Activated naive CD8-positive, alpha-beta T cell treated with anti-CD3 and anti-CD28 coated beads, Interleukin-2, amount 10 ng/mL, durations not matched to agents 7 days and 5 days (primary cell): Measurements from ENCODE around the gene AMBRA1. TPM values are rescaled to one million over a fixed set of nuclear protein-coding genes. Genes with fewer than 3 reads are reported as not detected.

ENCODE experiments used
- ATAC-seq: fragments of 150-1000 bp; cut with Tn5 transposase; one replicate; pipeline ENCODE4 v1.10.0; 2021; ENCODE audit warnings: low read depth, moderate library complexity
- POLR2A ChIA-PET: fragments of 350-600 bp; sonication (Branson Sonifier 250); formaldehyde crosslinking; loops from one replicate; lab custom pipeline; 2021; ENCODE audit warnings: antibody characterized with exemption; lab: Charles Lee
- DNase-seq: peaks from one replicate; pipeline ENCODE4 v3.0.0; 2021
- H3K27ac Mint-ChIP-seq: one replicate; pipeline ENCODE4 v1.8.0; 2022; ENCODE audit warnings: mild to moderate bottlenecking, mixed read lengths
- H3K27me3 Mint-ChIP-seq: one replicate; pipeline ENCODE4 v1.8.0; 2022; ENCODE audit warnings: mild to moderate bottlenecking, moderate library complexity, mixed read lengths
- H3K36me3 Mint-ChIP-seq: one replicate; pipeline ENCODE4 v1.8.0; 2021; ENCODE audit warnings: mild to moderate bottlenecking, mixed read lengths
- H3K4me1 Mint-ChIP-seq: one replicate; pipeline ENCODE4 v1.8.0; 2021; ENCODE audit warnings: mixed read lengths
- H3K4me3 Mint-ChIP-seq: one replicate; pipeline ENCODE4 v1.8.0; 2022; ENCODE audit warnings: mild to moderate bottlenecking, moderate library complexity, mixed read lengths
- H3K9me3 Mint-ChIP-seq: one replicate; pipeline ENCODE4 v1.8.0; 2021; ENCODE audit warnings: mixed read lengths
- total RNA-seq, 2 experiments: library from RNA; stranded (reverse); gene quantifications; one replicate each; pipeline ENCODE4 v1.2.3, GENCODE V29; 2021

AMBRA1 gene
- total RNA-seq, 2 experiments from 2014 or later, result 39.1 to 40.5 TPM

GRCh38 chr11:46477136-46477535 is 116.7 kb downstream of the AMBRA1 start:
- POLR2A ChIA-PET, result no interaction called here
- H3K4me1 Mint-ChIP-seq, result peaks cover 18% of the 10 kb centered on the region
- no peak for ATAC-seq

GRCh38 chr11:46475926-46476545 is 117.8 kb downstream of the AMBRA1 start:
- peaks cover 18% of the 10 kb centered on the region for H3K4me1 Mint-ChIP-seq
- ATAC-seq (no peak), DNase-seq (no peak)
- no peak overlapping the region for H3K27ac Mint-ChIP-seq
- H3K36me3 Mint-ChIP-seq, result no peaks in the 10 kb centered on the region
- no peaks in the 10 kb centered on the region for H3K9me3 Mint-ChIP-seq
- H3K4me3 Mint-ChIP-seq, result no peak overlapping the region
- POLR2A ChIA-PET, result no interaction called here
- H3K27me3 Mint-ChIP-seq, result no peaks in the 10 kb centered on the region

More at GRCh38 chr11:46477136-46477535, 116.7 kb downstream of the AMBRA1 start:
- no peaks in the 10 kb centered on the region for H3K27me3 Mint-ChIP-seq
- no peak overlapping the region for H3K4me3 Mint-ChIP-seq
- DNase-seq, result no peak
- H3K36me3 Mint-ChIP-seq, result no peaks in the 10 kb centered on the region
- no peak overlapping the region for H3K27ac Mint-ChIP-seq
- no peaks in the 10 kb centered on the region for H3K9me3 Mint-ChIP-seq

- ATAC-seq (no peak), DNase-seq (no peak)
- H3K27me3 Mint-ChIP-seq, result no peaks in the 10 kb centered on the region
- H3K27ac Mint-ChIP-seq, result no peak overlapping the region
- H3K4me1 Mint-ChIP-seq, result peaks cover 18% of the 10 kb centered on the region
- POLR2A ChIA-PET, result no interaction called here
- no peak overlapping the region for H3K4me3 Mint-ChIP-seq
- no peaks in the 10 kb centered on the region for H3K36me3 Mint-ChIP-seq
- H3K9me3 Mint-ChIP-seq, result no peaks in the 10 kb centered on the region
These were observed 118.5 kb downstream of the AMBRA1 start for GRCh38 chr11:46475051-46475925.

DNA sequence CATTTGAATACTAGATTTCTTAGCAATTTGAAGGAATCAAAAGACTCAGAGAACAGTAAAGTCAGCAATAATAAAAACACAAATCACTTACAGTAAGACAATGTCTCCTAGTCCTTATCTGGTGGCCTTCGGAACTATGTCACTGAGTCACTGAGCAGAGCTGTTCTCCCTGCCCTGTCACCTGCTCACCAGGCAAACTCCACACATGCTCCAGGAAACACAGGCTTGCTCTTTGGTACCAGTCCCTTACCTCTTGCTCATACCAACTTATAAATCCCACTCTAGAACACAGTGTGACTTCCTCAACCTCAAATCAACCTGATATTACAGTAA is 121.2 kb downstream of the AMBRA1 start:
- H3K36me3 Mint-ChIP-seq, result no peaks in the 10 kb centered on the region
- no peaks in the 10 kb centered on the region for H3K27me3 Mint-ChIP-seq
- no peak overlapping the region for H3K27ac Mint-ChIP-seq
- no peak overlapping the region for H3K4me3 Mint-ChIP-seq
- POLR2A ChIA-PET, result no interaction called here
- DNase-seq (no peak), ATAC-seq (no peak)
- H3K4me1 Mint-ChIP-seq, result peaks cover 18% of the 10 kb centered on the region
- no peaks in the 10 kb centered on the region for H3K9me3 Mint-ChIP-seq

GRCh38 chr11:46471943-46472661 is 121.7 kb downstream of the AMBRA1 start:
- Mint-ChIP-seq H3K4me3 (no peak overlapping the region), H3K27ac (no peak overlapping the region), H3K4me1 (peaks cover 18% of the 10 kb centered on the region), H3K9me3 (no peaks in the 10 kb centered on the region), H3K36me3 (no peaks in the 10 kb centered on the region), H3K27me3 (no peaks in the 10 kb centered on the region)
- POLR2A ChIA-PET, result no interaction called here
- DNase-seq (no peak), ATAC-seq (no peak)

GRCh38 chr11:46469926-46470325 is 123.9 kb downstream of the AMBRA1 start:
- no peak overlapping the region for H3K4me3 Mint-ChIP-seq
- DNase-seq, result no peak
- no peak for ATAC-seq
- H3K4me1 Mint-ChIP-seq, result peaks cover 14% of the 10 kb centered on the region
- POLR2A ChIA-PET, result no interaction called here
- H3K36me3 Mint-ChIP-seq, result peaks cover 3% of the 10 kb centered on the region
- H3K27me3 Mint-ChIP-seq, result no peaks in the 10 kb centered on the region
- H3K9me3 Mint-ChIP-seq, result no peaks in the 10 kb centered on the region
- H3K27ac Mint-ChIP-seq, result no peak overlapping the region

DNA sequence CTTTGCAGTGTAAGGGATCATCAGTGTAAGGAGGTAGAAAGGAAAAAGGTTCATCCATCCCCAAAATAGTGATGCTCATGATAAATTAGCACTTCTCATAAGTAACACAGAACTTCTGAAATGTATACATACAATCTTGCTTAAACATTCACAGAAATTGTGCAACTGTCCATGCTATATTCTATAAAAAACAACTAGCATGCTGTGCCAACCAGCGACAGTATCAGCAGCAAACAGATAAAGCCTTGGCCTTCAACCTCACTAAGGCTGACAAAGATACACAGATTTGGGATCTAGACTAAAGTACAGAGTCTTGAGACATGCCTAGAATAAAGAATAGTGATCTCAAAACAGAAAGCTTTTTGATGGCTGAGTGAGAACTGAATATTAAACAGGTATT is 128.1 kb downstream of the AMBRA1 start:
- ATAC-seq (no peak), DNase-seq (no peak)
- H3K36me3 Mint-ChIP-seq, result peaks cover 4% of the 10 kb centered on the region
- no peak overlapping the region for H3K4me3 Mint-ChIP-seq
- H3K4me1 Mint-ChIP-seq, result peaks cover 8% of the 10 kb centered on the region
- H3K27me3 Mint-ChIP-seq, result no peaks in the 10 kb centered on the region
- H3K27ac Mint-ChIP-seq, result no peak overlapping the region
- no peaks in the 10 kb centered on the region for H3K9me3 Mint-ChIP-seq
- POLR2A ChIA-PET, result no interaction called here

DNA sequence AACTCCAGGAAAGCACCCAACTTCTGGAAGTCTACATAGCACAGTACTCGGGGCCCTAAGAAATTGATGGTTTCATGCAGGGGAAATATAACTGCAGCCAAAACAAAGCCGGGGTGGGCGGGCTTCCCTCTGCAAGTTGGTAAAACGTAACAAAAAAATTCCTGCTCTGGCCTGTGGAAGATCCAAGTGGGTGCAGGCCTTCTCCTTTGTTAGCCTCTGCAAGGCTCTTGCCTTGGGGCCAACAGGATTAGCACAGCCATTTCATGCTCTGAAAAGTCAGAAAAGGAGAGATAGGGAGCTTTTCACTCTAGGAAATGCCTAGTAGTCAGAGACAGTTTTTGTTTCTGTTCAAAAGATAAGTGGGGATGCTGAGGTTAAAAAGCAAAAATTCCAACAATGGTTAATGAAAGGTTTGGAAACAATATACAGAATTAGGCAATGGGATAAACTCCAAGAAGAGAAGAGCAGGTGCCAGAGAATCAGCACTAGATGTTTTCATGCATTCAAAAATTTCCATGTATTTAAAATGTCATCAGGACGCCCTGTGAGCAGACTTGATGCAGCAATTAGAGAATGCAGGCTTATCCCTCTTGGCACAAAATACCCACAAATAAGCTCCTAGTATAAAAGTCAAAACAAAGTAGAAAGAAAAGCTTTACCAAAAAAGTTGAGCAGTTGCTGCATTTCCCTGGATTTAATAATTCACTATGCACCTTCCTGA is 130.0 kb downstream of the AMBRA1 start:
- DNase-seq (no peak), ATAC-seq (no peak)
- Mint-ChIP-seq H3K4me3 (no peak overlapping the region), H3K9me3 (no peaks in the 10 kb centered on the region), H3K27me3 (no peaks in the 10 kb centered on the region), H3K36me3 (peaks cover 4% of the 10 kb centered on the region), H3K4me1 (peaks cover 8% of the 10 kb centered on the region), H3K27ac (no peak overlapping the region)
- POLR2A ChIA-PET, result no interaction called here

DNA sequence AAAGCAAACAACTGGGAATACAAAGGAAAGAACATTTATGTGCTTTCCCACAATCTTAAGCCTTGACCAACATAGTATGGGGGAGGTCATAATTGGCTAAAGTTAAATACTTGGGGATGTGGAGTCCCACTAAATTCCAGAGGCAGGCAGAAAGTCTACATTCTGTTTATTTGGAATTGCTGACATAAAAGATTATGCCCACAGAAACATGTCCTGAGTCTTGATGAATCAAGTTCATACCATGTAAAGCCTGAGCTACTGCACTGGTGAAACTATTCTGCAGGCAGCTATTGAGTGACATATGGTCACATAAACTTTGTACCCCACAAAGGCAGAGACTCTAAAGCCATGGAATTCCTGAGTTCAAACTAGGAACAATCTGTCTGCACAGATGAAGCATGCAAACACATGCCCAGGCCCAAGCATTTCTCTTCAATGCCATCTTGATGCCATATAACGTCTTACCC is 132.3 kb downstream of the AMBRA1 start:
- ATAC-seq (no peak), DNase-seq (no peak)
- Mint-ChIP-seq H3K4me3 (no peak overlapping the region), H3K27me3 (no peaks in the 10 kb centered on the region), H3K9me3 (no peaks in the 10 kb centered on the region), H3K36me3 (peaks cover 4% of the 10 kb centered on the region), H3K27ac (no peak overlapping the region), H3K4me1 (peaks cover 8% of the 10 kb centered on the region)
- POLR2A ChIA-PET, result no interaction called here

GRCh38 chr11:46458491-46458890 is 135.3 kb downstream of the AMBRA1 start:
- ATAC-seq (no peak), DNase-seq (no peak)
- H3K4me3 Mint-ChIP-seq, result no peak overlapping the region
- POLR2A ChIA-PET, result no interaction called here
- H3K27ac Mint-ChIP-seq, result no peak overlapping the region
- H3K9me3 Mint-ChIP-seq, result no peaks in the 10 kb centered on the region
- H3K36me3 Mint-ChIP-seq, result peaks cover 4% of the 10 kb centered on the region
- peaks cover 2% of the 10 kb centered on the region for H3K4me1 Mint-ChIP-seq
- no peaks in the 10 kb centered on the region for H3K27me3 Mint-ChIP-seq

GRCh38 chr11:46457659-46458424 is 136.0 kb downstream of the AMBRA1 start:
- POLR2A ChIA-PET, result no interaction called here
- no peaks in the 10 kb centered on the region for H3K4me1 Mint-ChIP-seq
- H3K27ac Mint-ChIP-seq, result no peak overlapping the region
- DNase-seq (no peak), ATAC-seq (no peak)
- H3K9me3 Mint-ChIP-seq, result no peaks in the 10 kb centered on the region
- H3K4me3 Mint-ChIP-seq, result no peak overlapping the region
- no peaks in the 10 kb centered on the region for H3K27me3 Mint-ChIP-seq
- H3K36me3 Mint-ChIP-seq, result peaks cover 4% of the 10 kb centered on the region

GRCh38 chr11:46457021-46457420 is 136.8 kb downstream of the AMBRA1 start:
- POLR2A ChIA-PET, result no interaction called here
- ATAC-seq (no peak), DNase-seq (no peak)
- H3K4me1 Mint-ChIP-seq, result no peaks in the 10 kb centered on the region
- no peak overlapping the region for H3K27ac Mint-ChIP-seq
- H3K4me3 Mint-ChIP-seq, result no peak overlapping the region
- peaks cover 4% of the 10 kb centered on the region for H3K36me3 Mint-ChIP-seq
- no peaks in the 10 kb centered on the region for H3K9me3 Mint-ChIP-seq
- no peaks in the 10 kb centered on the region for H3K27me3 Mint-ChIP-seq
